Choroid plexus epithelial cell (primary cell): Measurements from ENCODE around the gene PERM1.

Experiments used
- DNase-seq: peaks from one replicate; pipeline ENCODE4 v3.0.0-alpha.2; 2010; ENCODE audit warnings: low read depth
- H3K4me3 ChIP-seq: 2 replicates; pipeline ENCODE4 v1.5.1; 2011; ENCODE audit warnings: low read depth, mild to moderate bottlenecking, control low read depth, low read length, moderate library complexity
- TF ChIP-seq, protein P1 (sequence below): conservative IDR thresholded peaks from 2 replicates; pipeline ENCODE4 v1.5.1; 2011; ENCODE audit warnings: low read depth, mild to moderate bottlenecking, control low read depth, inconsistent platforms, low read length, moderate library complexity

Gene PERM1

DNA sequence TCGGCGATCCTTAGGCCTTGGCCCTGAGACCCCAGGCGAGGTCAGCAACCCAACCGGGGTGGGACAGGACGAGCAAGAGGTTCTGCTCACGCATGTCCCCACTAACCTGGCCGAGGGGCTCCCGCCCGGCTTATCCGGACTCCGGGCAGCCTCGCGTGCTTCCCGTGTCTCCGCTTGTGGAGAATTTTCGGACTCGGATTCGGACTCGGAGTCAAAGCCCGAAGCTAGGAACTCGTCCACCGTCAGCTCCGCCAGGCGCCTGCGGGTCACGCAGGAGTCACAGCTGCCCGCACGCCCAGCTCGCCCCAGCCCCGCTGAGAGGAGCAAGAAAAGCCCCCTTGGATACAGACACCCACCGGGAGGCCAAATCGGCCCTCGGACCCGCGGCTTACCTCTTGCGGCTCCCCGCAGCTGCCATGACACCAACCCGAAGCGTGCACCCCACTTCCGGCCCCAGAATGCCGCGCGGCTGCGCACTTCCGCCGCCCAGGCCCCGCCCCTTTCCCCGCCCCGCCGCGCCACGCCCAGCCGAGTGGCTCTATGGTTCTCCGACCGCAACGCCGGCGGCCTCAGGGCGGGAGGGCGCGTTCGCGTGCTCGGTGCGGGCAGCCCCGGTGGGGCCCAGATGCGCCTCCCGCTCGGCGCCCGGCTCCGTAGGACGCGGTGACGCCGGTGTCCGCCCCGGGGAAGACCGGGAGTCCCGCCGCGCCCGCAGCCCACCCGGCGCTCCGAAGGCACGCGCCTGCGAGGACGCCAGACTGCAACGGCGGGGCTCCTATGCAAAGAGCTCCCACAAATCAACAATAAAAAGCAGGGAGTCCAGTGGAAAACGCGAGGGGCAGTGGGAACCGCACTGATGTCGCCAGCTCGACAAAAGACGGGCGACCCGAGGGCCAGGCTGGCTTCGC is 22.8 kb downstream of the PERM1 start, which contains the start of gene NOC2L:
Gene NOC2L (minus strand): TSS at position 434 of the 908 bp plus-strand sequence. CDS start 16 bp downstream, at position 418.
- TF ChIP-seq, protein P1, sequence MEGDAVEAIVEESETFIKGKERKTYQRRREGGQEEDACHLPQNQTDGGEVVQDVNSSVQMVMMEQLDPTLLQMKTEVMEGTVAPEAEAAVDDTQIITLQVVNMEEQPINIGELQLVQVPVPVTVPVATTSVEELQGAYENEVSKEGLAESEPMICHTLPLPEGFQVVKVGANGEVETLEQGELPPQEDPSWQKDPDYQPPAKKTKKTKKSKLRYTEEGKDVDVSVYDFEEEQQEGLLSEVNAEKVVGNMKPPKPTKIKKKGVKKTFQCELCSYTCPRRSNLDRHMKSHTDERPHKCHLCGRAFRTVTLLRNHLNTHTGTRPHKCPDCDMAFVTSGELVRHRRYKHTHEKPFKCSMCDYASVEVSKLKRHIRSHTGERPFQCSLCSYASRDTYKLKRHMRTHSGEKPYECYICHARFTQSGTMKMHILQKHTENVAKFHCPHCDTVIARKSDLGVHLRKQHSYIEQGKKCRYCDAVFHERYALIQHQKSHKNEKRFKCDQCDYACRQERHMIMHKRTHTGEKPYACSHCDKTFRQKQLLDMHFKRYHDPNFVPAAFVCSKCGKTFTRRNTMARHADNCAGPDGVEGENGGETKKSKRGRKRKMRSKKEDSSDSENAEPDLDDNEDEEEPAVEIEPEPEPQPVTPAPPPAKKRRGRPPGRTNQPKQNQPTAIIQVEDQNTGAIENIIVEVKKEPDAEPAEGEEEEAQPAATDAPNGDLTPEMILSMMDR: no peak
- DNase-seq: peak; percentile 90
- H3K4me3 ChIP-seq: peak within 1 kb of the TSS; percentile 94

DNA sequence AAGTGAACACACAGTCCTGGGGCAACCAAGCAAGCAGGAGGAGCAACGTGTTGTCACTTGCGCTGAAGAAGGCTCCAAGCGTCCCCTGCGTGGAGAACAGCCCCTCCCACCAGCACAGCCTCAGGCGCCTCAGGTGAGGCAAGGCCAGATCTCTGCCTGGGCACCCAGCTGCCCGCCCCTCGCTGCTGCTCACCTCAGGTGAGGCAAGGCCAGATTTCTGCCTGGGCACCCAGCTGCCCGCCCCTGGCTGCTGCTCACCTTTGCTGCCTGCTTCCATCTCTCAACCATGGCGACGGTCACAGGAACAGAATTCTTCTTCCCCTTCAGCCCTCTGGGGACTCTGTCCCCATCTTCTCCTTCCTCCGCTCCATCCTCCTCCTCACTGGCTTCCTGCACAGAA is 25.3 kb downstream of the PERM1 start:
- TF ChIP-seq, protein P1: no peak
- DNase-seq: no peak
- H3K4me3 ChIP-seq: no peak overlapping the region

DNA sequence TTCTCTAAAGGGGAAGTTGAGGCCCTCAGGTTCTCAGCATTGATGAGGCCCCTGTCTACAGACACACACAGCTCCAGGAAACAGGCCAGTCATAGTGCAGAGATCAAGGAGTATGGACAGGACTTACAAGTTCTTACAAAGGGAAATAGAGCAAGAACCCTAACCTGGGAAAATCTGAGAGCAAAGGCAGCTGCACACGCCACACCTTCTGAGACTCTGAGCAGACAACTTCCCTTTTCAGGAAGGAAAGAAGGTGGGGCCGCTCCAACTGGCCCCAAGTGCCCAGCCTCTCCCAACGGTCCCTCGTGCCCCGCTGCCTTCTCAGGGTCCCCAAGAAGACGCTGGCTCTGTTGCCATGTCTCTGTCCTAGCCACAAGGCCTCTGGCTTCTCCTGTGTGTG is 26.4 kb downstream of the PERM1 start:
- H3K4me3 ChIP-seq: no peak overlapping the region
- DNase-seq: no peak
- TF ChIP-seq, protein P1: no peak

DNA sequence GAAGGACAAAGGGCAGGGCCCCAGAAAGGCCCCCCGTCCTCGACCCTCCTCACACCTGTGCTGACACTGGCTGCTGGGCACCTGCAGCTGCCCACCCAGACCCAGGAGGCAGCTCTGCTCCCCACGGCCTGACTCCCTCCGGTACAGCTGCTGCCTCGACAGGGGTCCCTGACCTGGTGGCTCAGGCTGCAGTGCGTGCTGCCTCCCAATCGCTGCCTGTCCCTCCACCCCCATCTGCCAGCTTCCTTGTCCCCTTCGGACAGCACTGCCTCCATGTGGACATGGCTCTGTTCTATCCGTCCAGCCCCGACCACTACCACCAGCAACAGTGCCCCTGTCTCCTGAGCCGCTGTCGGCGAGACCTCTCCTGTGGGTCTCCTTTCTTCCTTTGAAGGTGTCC is 27.0 kb downstream of the PERM1 start:
- TF ChIP-seq, protein P1: no peak
- no peak overlapping the region for H3K4me3 ChIP-seq
- no peak for DNase-seq

DNA sequence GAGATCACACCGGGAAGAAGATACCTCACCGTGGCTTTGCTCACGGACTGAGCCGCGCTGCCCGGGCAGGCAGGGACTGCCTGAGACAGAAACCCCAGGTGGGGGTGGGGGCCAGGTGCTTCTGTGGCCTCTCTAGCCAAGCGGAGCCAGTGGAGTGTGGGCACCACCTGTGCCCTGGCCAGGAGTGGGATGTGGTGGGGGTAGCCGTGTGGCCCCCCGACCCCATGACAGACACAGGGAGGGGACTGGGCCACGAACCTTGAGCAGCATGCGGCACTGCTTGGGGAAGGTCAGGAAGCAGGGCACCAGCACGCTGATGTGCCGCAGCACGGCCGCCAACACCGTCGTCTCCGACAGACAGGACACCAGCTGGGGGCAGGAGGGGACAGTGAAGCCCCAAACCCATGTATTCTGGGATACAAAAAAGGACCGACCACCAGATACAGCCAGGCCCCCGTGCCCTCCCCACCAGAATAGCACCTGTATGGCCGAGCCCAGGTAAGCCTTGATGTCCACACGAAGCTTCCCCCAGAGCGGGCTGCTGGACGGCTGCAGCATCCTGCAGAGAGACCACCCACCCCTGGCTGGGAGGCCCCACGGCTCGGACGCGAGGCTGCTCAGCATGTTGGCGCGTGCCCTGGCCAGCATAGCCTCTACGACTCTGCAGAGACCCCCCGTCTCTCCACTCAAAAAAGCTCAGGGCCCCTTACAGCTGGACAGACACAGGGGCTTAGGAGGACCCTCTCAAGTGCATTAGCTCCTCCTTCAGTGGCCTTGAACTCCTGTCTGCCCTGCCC is 28.2 kb downstream of the PERM1 start:
- no peak overlapping the region for H3K4me3 ChIP-seq
- no peak for DNase-seq
- TF ChIP-seq, protein P1: no peak

DNA sequence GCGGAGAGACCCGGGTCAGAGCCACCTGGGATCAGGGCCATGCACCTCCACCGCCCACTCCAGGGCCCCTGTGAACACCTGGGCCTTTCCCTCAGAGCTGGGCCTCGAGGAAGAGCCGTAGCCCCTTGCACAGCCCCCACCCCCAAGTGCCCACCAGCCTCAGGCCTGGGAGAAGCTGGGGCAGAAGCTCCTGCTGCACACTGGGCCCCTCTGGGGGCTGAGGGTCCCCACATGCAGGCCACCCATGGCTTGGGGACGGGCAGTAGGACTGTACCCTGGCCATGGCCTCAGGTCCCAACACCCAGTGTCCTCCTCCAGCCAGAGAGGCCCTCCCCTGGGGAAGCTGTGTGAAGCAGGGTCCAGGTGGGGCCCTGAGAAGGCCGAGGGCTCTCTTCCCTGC is 29.3 kb downstream of the PERM1 start:
- H3K4me3 ChIP-seq: no peak overlapping the region
- DNase-seq: no peak
- TF ChIP-seq, protein P1: no peak
